NCI-H82 treated with DMSO at 0.1 percent for 48 hours (cell line): ENCODE data around the gene SRF.

Experiments
- DNase-seq: peaks from one replicate; lab custom pipeline; 2025; ENCODE audit not compliant: unreplicated experiment; lab: John Stamatoyannopoulos, UW

SRF gene

DNA sequence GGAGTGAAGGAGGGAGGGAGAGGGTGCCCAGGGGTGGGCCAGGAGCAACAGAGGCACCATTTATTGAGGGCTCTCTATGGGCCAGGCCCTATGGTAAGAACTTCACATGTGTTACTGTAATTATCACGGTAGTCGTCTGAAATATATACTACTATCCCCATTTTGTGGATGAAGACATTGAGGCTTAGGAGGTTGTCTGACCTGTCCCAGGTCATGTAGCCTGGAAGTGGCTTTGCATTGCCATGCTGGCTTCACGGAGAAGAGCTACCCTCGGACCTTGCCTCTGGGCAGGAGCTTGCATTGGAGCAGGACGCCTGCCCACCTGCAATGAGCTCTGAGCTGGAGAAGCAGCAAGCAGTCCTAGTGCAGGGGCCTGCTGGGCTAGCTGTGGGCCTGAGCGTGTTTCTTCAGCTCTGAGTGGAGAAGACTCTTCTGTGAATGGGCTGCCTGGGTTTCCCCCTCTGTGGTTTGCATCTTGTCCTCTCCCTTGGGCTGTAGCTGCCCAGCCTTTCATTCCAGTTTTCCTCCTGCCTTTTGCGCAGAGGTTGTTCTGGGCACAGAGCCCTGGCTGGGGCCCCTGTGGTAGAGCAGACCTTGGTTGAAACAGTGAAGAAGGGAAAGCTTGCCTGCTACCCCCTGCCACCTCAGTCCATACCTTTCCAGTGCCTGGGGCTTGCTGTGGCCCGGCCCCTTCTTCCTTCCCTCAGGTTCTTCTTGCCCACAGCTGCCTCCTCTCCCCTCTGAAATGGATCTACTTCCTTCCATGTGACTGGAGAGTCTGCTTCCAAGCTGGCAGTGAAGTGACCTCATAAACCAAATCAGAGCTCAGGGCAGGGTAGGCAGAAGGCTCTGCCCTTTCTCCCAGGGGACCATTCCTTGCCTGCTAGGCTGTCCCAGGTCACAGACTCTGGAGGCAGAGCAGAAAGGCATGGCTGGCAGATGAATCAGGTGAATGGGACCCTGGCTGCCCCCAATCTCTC, 24.1 kb upstream of the SRF start:
- no peak for DNase-seq

DNA sequence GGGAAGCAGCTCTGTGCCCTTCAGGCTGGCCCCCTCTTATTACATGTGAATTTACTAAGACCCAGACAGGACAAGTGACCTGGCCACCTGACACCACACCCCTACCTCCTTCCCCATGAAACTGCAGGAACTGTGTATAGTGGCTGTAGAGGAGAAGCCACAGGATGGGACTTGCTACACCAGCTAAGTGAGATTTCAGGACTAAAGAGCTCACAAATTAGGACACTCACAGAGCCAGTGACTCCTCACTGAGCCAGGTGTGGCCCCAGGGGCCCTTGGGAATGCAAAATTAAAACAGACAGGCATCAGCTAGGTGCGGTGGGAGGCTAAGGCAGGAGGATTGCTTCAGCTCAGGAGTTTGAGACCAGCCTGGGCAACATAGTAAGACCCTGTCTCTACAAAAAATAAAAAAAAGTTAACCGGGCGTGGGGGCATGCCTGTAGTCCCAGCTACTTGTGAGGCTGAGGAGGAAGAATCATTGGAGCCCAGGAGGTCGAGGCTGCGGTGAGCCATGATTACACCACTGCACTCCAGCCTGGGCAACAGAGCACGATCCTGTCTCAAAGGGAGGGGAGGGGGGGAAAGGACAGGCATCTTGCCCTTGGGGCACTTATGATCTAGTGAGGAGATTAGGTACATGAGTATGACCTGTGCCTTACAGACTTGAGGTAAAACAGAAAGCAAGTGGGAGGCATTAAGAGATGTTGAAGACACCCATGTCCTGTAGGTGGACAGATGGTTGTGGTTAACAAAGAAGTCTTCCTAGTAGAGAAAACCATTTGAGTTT, 23.2 kb upstream of the SRF start:
- DNase-seq, result no peak

DNA sequence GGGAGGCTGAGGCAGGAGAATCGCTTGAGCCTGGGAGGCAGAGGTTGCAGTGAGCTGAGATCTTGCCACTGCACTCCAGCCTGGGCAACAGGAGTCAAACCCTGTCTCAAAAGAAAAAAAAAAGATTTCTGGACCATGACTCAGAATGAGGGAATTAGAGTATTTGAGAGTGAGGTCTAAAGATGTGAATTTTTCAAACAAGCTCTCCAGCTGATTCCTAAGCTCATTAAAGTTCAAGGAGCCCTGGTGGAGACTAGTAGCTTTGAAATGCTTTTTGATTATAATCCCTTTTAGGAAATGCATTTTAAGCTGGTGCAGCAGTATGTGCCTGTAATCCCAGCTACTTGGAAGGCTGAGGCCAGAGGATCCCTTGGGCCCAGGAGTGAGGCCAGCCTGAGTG, 21.8 kb upstream of the SRF start:
- DNase-seq, result peak; percentile 43

DNA sequence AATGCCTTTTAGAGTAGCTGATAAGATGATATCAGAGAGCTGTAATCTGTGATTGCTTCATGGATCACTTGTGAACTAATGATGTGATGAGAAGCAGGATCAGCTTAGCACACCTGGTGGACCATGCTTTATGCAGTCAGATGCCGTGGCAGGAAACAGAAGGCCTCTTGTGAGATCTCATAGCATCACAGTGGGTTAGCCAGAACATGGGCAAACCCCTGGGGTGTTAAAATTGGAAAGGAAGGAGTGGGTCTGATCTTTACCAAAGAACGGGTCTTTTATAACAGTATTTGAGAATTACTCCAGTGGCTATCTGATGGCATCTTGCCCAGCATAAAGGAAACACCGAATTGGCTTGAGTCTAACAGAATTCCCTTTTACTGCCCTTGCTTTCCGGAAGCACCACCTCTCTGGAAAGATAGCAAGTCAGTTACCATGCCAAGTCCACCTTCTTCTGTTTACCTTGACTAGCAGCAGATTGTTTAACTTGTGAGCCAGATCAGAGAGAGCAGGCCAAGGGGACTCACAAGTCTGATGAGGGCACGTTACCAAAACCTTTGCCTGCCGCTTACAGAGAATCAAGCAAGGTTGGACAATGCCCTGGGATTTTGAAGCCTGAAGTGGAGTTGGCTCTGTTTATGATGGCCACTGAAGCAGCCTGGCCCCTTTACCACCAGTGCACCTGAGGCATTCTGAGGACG, 20.9 kb upstream of the SRF start:
- DNase-seq, result no peak

DNA sequence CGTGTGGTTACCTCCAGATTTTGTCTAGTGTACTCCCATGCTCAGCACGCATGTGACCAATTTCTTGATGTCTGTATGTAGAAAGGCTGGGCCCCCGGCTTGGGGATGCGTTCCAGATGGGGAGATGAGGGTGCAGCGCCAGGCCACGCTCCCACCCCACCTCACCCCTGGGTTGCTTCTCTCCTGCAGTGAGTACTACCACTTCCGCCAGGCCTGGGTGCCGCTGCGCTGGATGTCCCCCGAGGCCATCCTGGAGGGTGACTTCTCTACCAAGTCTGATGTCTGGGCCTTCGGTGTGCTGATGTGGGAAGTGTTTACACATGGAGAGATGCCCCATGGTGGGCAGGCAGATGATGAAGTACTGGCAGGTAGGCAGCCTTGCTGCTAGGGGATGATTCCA, 11.5 kb upstream of the SRF start:
- DNase-seq, result no peak

DNA sequence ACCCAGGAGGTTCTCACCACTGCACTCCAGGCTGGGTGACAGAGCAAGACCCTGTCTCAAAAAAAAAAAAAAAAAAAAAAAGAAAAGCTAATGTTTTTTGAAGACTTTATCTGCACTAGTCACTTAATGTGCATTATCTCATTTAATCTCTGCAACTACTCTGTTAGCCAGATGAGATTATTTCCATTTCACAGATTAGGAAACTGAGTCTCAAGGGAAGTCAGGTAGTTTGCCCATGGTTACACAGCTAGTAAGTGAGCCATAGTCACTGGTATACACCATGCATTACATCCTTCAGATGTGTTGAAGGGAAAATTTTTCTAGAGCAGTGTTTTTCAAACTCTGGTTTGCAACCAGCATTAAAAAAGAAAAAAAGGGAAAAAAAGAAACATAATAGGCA, 7.2 kb upstream of the SRF start:
- no peak for DNase-seq

DNA sequence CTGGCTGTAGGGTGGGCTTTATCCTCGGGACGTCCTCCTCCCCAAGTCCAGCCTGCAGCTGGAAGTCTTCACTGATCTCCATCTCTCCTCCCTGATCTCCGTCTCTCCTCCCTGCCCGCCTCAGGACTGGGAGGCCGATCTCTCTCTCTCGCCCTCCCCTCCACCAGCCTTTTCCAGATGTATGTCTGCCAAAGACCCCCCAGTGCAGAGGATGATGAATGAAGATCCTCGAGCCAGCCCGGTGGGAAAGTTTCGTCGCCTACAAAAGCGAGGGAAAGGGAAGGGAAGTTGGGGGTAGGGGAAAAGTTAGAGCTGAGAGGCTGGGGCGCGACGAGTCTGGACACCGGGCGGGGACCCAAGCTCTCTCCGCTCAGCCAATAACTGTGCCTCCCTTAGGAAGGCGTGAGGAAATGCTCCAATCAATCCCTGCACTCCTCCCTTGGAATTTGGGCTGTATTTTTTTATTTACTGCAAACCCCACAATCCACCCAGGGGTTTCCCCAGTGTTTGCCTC, 595 bp upstream of the SRF start:
- no peak for DNase-seq

DNA sequence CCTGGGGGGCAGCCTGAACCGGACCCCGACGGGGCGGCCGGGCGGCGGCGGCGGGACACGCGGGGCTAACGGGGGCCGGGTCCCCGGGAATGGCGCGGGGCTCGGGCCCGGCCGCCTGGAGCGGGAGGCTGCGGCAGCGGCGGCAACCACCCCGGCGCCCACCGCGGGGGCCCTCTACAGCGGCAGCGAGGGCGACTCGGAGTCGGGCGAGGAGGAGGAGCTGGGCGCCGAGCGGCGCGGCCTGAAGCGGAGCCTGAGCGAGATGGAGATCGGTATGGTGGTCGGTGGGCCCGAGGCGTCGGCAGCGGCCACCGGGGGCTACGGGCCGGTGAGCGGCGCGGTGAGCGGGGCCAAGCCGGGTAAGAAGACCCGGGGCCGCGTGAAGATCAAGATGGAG, 636 bp downstream of the SRF start:
- no peak for DNase-seq

DNA sequence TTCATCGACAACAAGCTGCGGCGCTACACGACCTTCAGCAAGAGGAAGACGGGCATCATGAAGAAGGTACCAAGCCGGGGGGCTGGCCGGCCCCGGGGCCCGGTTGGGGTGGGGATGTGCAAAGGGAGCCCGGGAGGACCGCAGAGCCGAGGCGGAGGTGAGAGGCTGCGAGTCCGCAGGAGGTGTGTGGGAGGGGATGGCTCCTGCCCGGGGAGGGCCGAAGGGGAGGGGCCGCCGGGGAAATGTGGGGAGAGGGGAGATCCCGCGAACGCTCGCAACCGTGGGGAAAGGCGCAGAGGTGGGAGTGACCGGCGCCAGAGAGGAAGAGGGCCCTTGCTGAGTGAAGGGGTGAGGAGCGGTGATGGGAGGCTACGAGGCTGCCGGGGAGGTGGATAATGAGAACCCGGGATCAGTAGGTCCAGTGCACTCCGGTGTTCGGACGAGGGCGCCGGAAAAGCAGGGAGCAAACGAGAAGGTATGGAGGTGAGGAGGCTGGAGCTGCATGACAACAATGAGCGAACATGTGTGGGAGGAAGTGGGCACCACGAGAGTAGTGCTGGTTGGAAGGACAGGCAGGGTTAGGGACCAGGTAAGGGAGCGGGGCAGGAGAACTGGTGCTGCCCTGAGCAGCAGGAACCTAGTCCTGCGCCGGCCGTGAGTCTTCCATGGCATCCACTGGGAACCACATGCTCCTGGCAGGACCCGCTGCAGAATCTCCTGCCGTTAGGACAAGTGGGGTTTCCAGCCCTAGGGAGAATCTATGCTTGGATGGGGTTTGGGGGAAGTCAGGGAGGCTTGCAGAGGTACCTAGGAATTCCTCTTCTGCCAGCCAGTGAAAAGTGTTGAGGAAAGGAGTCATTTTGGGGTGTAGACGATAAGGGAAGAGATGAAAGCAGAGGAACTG, 1.3 kb downstream of the SRF start:
- no peak for DNase-seq

DNA sequence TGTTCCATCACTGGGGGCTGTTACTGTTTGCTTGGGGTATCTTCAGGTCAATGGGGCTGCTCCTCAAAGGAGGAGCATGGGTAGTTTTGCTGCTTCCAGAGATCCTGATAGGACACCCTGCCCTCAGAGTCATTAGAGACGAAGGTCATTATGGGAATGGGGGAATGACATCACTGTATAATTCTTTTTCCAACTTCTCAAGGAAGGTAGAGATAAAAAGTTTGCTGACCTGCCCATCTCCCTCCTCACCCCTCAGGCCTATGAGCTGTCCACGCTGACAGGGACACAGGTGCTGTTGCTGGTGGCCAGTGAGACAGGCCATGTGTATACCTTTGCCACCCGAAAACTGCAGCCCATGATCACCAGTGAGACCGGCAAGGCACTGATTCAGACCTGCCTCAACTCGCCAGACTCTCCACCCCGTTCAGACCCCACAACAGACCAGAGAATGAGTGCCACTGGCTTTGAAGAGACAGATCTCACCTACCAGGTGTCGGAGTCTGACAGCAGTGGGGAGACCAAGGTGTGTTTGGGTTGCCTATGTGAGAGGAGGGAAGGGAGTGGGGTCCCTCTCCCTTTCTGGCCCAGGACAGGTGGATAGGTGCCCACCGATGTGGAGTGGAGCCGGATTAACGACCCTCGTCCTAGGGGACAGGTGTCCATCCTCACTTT, 2.7 kb downstream of the SRF start:
- no peak for DNase-seq

DNA sequence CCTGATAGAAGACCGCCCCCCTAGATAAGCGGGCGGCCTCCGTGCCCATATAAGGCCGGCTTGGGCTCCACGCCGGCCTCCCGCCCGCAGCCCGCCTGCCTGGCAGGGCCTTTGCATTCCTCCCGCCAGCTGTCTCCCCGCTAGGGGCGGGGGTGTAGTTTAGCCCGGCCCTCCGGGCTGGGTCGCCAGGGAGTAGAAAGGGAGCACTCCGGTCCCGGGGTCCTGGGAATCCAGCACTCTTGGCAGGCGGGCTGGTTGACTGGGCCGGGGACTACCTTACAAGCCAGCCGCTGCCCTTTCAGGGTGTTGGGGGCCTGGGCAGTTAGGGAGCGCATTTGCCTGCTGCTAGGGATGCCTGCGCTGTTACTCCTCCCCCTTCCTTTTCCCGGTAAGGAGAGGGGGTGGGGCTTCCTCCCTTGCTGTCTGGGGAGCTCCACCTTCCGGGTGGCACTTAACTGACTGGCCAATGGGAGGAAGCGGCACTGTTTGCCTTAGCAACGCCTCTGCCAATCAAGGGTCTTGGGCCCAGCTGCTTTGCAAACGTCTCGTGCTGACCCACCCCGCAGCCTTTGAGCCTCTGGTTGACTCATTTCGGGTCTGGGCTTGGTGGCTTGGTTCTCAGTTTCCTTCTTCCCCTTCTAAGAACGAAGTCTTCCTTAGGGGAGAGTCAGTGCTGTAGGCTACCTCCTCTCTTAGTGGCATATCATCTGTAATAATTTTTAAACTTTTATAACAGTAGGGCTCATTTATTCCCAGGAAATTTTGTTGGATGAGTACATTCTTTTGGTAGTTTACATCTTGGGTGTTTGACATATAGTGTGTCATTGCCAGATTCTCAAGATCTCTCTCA, 3.4 kb downstream of the SRF start:
- peak; percentile 96 for DNase-seq

DNA sequence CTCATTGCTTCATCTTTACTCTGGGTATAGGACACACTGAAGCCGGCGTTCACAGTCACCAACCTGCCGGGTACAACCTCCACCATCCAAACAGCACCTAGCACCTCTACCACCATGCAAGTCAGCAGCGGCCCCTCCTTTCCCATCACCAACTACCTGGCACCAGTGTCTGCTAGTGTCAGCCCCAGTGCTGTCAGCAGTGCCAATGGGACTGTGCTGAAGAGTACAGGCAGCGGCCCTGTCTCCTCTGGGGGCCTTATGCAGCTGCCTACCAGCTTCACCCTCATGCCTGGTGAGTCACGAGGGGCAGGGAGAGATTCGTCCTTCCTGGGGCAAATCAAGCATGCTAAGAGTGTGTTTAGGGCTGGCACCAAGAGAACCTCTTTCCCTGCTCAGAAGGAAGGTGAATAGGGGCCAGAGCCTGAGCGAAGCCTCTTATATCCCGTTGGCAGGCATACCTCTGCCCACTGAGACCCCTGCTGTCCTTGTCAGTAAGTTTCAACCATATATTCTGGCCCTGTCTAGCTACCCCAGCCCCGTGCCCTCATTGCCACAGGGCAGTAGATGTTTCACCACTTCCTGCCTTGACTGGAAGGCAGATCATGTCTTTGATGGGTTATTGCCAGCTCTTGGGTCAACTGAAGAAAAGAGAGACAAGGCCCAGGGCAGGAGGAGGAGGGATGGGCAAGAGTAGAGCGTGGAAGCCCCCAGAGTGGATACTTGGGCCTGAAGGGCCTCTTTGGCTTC, 4.8 kb downstream of the SRF start:
- no peak for DNase-seq

DNA sequence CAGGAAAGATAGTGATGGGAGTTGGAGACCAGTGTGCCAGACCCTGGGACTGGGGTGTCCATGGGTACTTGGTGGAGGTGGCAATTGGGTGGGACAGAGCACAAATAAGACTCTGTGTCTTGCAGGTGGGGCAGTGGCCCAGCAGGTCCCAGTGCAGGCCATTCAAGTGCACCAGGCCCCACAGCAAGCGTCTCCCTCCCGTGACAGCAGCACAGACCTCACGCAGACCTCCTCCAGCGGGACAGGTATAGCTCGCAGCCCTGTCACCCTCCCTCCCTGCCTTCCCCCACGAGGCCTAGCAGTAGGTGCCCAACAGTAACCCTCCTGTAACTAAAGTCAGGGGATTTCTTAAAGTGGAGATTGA, 5.3 kb downstream of the SRF start:
- DNase-seq, result no peak

DNA sequence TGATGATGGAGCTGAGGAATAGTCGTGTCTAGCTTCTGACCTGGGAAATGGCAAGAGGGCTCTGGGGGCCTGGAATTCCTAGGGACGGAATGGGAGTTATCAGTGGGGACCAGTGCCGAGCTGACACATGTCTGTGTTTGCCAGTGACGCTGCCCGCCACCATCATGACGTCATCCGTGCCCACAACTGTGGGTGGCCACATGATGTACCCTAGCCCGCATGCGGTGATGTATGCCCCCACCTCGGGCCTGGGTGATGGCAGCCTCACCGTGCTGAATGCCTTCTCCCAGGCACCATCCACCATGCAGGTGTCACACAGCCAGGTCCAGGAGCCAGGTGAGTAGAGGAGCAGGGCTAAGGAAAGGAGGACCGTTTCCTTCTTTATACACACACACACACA, 7.1 kb downstream of the SRF start:
- DNase-seq, result no peak

DNA sequence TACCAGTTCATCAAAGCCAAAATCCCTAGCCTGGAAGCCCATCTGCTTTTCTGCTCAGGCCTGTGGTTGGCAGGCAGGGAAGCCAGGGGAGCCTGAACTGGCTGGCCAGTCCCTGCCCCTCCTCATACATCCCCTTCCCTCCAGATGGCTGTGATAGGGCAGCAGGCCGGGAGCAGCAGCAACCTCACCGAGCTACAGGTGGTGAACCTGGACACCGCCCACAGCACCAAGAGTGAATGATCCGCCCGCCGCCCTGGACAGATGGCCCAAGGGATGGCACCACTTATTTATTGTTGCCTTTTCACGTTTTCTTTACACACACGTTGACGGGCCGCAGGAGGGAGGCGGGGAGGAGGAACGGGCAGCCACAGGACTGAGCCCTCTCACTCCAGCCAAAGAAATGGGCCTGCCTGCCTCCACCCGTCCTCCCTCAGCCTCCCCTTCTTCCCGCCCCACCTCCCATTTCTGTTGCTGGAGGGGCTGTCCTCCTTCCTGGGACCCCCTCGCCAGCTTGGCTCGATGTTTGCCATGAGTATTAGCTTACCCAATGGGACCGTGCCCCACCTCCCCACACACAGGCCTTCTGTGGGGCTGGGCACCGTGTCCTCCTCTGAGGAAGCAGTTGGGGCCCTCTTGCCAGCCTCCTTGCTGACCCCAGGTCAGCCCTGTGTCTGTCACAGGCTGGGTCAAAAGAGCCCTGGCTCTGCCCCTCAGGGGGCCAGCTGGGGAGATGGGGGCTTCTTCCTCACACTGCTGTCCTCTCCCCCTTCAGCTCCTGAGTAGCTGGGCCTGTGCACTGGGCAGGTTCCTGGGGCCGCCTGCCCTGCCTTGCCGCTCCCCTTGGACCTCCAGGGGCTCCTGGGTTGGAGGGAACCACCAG, 8.1 kb downstream of the SRF start:
- no peak for DNase-seq

DNA sequence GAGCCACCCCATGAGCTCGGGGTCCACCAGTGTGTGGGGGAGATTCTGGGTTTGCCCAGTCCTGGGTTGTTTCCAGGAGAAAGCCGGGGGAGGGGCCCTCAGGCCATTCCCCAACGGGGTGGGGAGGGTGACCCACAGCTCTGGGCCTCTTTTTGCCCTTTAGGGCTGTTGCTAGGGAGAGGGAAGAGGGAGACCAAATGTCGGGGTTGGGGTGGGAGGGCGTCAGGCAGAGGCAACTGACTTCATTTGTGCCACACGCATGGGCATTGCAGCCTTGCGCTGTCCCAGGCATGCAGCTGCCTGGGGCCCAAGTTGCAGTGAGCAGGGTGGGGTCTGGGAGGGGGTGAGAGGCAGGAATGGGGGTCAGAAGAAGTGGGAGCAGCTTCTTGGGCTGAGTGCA, 9.0 kb downstream of the SRF start:
- no peak for DNase-seq

DNA sequence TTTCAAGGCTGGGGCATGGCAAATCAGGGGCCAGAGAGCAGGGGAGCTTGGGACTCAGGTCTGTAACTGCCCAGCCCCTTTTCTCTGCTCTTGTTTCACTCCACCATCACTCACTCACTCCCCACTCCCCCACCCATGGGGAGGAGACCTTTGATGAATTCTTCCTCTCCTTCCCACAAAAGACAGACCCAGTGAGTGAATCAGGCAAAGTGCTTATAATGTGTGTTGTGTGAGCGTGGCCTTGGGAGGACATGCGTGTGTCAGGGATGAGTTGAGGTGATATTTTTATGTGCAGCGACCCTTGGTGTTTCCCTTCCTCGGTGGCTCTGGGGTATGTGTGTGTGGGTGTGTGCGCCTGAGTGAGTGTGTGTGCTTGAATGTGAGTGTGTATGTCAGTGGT, 9.9 kb downstream of the SRF start:
- DNase-seq, result no peak

DNA sequence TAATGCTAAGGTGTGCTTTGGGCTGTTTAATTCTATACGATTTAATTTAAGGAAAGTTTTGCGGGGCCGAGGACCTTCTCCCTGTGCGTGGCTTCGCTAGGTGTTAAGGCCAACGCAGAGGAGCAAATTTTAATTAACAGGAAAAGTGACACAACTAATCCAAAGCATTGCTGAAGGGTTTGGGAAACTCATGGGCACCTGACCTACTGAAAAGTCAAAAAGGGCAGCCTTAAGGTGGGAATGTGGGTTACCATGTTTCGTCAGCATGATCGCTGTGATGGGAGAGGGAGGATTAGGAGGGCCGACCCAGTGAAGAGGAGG, 10.5 kb downstream of the SRF start:
- no peak for DNase-seq
